B cell (primary cell): Measurements from ENCODE around the gene ZMYM4. TPM values are rescaled to one million over a fixed set of nuclear protein-coding genes. Genes with fewer than 3 reads are reported as not detected.

Experiments
- ATAC-seq: fragments of 200-7000 bp; cut with Tn5 transposase; one replicate; pipeline ENCODE4 v1.10.0; 2021; ENCODE audit warnings: low read depth, mild to moderate bottlenecking, moderate number of reproducible peaks, moderate library complexity
- CTCF ChIA-PET: fragments of 350-600 bp; sonication (Branson Sonifier 250); formaldehyde crosslinking; loops from one replicate; lab custom pipeline; 2021; ENCODE audit warnings: antibody characterized with exemption, inconsistent platforms; lab: Charles Lee
- POLR2A ChIA-PET: fragments of 350-600 bp; sonication (Branson Sonifier 250); formaldehyde crosslinking; loops from one replicate; lab custom pipeline; 2021; ENCODE audit warnings: antibody characterized with exemption; lab: Charles Lee
- DNase-seq: peaks from one replicate; pipeline ENCODE4 v3.0.0; 2013
- H2AFZ ChIP-seq: 2 replicates; pipeline ENCODE4 v1.6.1; 2012; ENCODE audit warnings: mild to moderate bottlenecking, low read depth, low read length; ENCODE audit not compliant: insufficient read depth, poor library complexity, severe bottlenecking
- H3K27ac ChIP-seq, 2 donors: 1 replicate in 1 of 2; 2 replicates in 1 of 2; pipeline ENCODE4 v1.5.1; 2012 to 2013; ENCODE audit warnings: low read length in 2 of 2, mild to moderate bottlenecking in 2 of 2, moderate library complexity in 1 of 2
- H3K27me3 ChIP-seq, 4 experiments: fragments of 200-600 bp in 1 of 4; sonication (generic) in 1 of 4; replicated peaks in 1 of 4; 1 replicate in 2 of 4; 2 replicates in 2 of 4; pipeline versions ENCODE4 v1.6.1 to v1.7.0; 2013 to 2016; ENCODE audit warnings: low read length in 3 of 4, mild to moderate bottlenecking in 2 of 4, mixed read lengths in 1 of 4, moderate library complexity in 1 of 4; ENCODE audit not compliant: insufficient read depth in 4 of 4, control insufficient read depth in 3 of 4; ENCODE audit errors: control extremely low read depth in 1 of 4
- H3K36me3 ChIP-seq, 2 experiments: replicated peaks in 1 of 2; 1 replicate in 1 of 2; 2 replicates in 1 of 2; pipeline versions ENCODE4 v1.6.1 to v1.7.1; 2013; ENCODE audit warnings: low read length in 1 of 2; ENCODE audit not compliant: insufficient read depth in 2 of 2, control insufficient read depth in 1 of 2; ENCODE audit errors: control extremely low read depth in 1 of 2, extremely low read depth in 1 of 2
- H3K4me1 ChIP-seq, 2 donors: fragments of 200-600 bp in 1 of 2; sonication (generic) in 1 of 2; 1 replicate in 1 of 2; 2 replicates in 1 of 2; pipeline versions ENCODE4 v1.5.1 to v1.6.1; 2013 to 2017; ENCODE audit warnings: low read length in 2 of 2; ENCODE audit not compliant: control insufficient read depth in 2 of 2, insufficient read depth in 2 of 2
- H3K4me2 ChIP-seq: replicated peaks from 2 replicates; pipeline ENCODE3; 2012; ENCODE audit warnings: mild to moderate bottlenecking, low read depth, low read length; ENCODE audit not compliant: poor library complexity, severe bottlenecking
- H3K4me3 ChIP-seq, 5 experiments: fragments of 200-600 bp in 1 of 5; sonication (generic) in 1 of 5; 1 replicate in 3 of 5; 2 replicates in 2 of 5; pipeline versions ENCODE4 v1.5.1 to v1.7.0; 2011 to 2016; ENCODE audit warnings: low read length in 4 of 5, mild to moderate bottlenecking in 4 of 5, low read depth in 2 of 5, control low read depth in 1 of 5, moderate library complexity in 1 of 5; ENCODE audit not compliant: insufficient read depth in 1 of 5; ENCODE audit errors: control extremely low read depth in 1 of 5, extremely low read depth in 1 of 5
- H3K79me2 ChIP-seq: fragments of 200-600 bp; sonication (generic); one replicate; pipeline ENCODE4 v1.6.0; 2016; ENCODE audit warnings: low read length; ENCODE audit not compliant: control insufficient read depth, insufficient read depth
- H3K9ac ChIP-seq: fragments of 200-600 bp; sonication (generic); 2 replicates; pipeline ENCODE4 v1.6.1; 2017; ENCODE audit warnings: mild to moderate bottlenecking, low read length, moderate library complexity
- H3K9me3 ChIP-seq, 3 donors: one replicate each; pipeline versions ENCODE4 v1.6.1 to v1.7.1; 2013; ENCODE audit warnings: low read length in 2 of 3; ENCODE audit not compliant: control insufficient read depth in 2 of 3, insufficient read depth in 1 of 3; ENCODE audit errors: control extremely low read depth in 1 of 3
- H4K20me1 ChIP-seq: 2 replicates; pipeline ENCODE4 v1.6.0; 2012; ENCODE audit warnings: mild to moderate bottlenecking, low read length; ENCODE audit not compliant: insufficient read depth, control insufficient read depth, poor library complexity, severe bottlenecking
- H3K27ac Mint-ChIP-seq: one replicate; pipeline ENCODE4 v1.8.0; 2021; ENCODE audit warnings: mixed read lengths
- H3K27me3 Mint-ChIP-seq: one replicate; pipeline ENCODE4 v1.8.0; 2021; ENCODE audit warnings: mixed read lengths
- H3K4me1 Mint-ChIP-seq: one replicate; pipeline ENCODE4 v1.8.0; 2021; ENCODE audit warnings: mixed read lengths
- H3K4me3 Mint-ChIP-seq: one replicate; pipeline ENCODE4 v1.8.0; 2021; ENCODE audit warnings: mixed read lengths
- H3K9me3 Mint-ChIP-seq: one replicate; pipeline ENCODE4 v1.8.0; 2022; ENCODE audit warnings: mixed read lengths; ENCODE audit not compliant: insufficient read depth
- EZH2 ChIP-seq: IDR thresholded peaks from 2 replicates; pipeline ENCODE4 v1.6.1; 2012; ENCODE audit warnings: borderline replicate concordance, low read depth, mild to moderate bottlenecking, moderate library complexity, low read length; ENCODE audit not compliant: insufficient read depth, poor library complexity, severe bottlenecking
- WGBS: methylation state at CpG from one replicate; pipeline ENCODE4 v1.1.5; 2013; ENCODE audit warnings: missing lambda C conversion rate; ENCODE audit not compliant: insufficient coverage; 5-methylcytosine and 5-hydroxymethylcytosine counted together
- intact Hi-C: fragments of 100-400 bp; cut with micrococcal nuclease; formaldehyde crosslinking; loops from one replicate; pipeline ENCODE4 v1.10.0; 2022
- polyA plus RNA-seq: library from polyadenylated mRNA; depleted of rRNA; stranded (reverse); fragments of >200 nt; gene quantifications from 2 replicates; pipeline ENCODE4 v1.2.3, GENCODE V29; 2012
- total RNA-seq, 2 donors: library from RNA; stranded (reverse); fragments of 120-200 nt in 1 of 2; gene quantifications; 1 replicate in 1 of 2; 2 replicates in 1 of 2; pipeline versions ENCODE4 v1.2.3 to v1.2.4, GENCODE V29; 2013 to 2022
- TF ChIP-seq, protein P1 (sequence below): fragments of 200-600 bp; IDR thresholded peaks from one replicate; pipeline ENCODE4 v1.8.0; 2022; ENCODE audit warnings: antibody characterized with exemption, mild to moderate bottlenecking

The ZMYM4 gene
- total and polyA plus RNA-seq, 2 donors (not counting 1 experiment from before 2014, with no cell fraction given), result 7.2 to 45.2 TPM

- Histone ChIP-seq H3K4me1 (peaks cover 0 to 5% of the 10 kb centered on the region in 2 donors), H3K27ac (no peak overlapping the region), H3K9me3 (no peaks in the 10 kb centered on the region), H3K27me3 (no peaks in the 10 kb centered on the region), H4K20me1 (no peaks in the 10 kb centered on the region), H2AFZ (no peak overlapping the region), H3K4me3 (no peak overlapping the region), H3K4me2 (no peak overlapping the region), H3K36me3 (peaks cover 0 to 2% of the 10 kb centered on the region in 2 experiments), H3K79me2 (peaks cover 25% of the 10 kb centered on the region), H3K9ac (no peak overlapping the region)
- Mint-ChIP-seq H3K27ac (no peak overlapping the region), H3K9me3 (no peaks in the 10 kb centered on the region), H3K27me3 (no peaks in the 10 kb centered on the region), H3K4me3 (no peak overlapping the region), H3K4me1 (peaks cover 8% of the 10 kb centered on the region)
- intact Hi-C loops, result no loop called here
- CTCF ChIA-PET, result no interaction called here
- ATAC-seq, result no peak
- POLR2A ChIA-PET, result no interaction called here
- no CpG with 5 or more reads among the region's 1 CpG for WGBS
- no peak for TF ChIP-seq EZH2
- TF ChIP-seq, protein P1, sequence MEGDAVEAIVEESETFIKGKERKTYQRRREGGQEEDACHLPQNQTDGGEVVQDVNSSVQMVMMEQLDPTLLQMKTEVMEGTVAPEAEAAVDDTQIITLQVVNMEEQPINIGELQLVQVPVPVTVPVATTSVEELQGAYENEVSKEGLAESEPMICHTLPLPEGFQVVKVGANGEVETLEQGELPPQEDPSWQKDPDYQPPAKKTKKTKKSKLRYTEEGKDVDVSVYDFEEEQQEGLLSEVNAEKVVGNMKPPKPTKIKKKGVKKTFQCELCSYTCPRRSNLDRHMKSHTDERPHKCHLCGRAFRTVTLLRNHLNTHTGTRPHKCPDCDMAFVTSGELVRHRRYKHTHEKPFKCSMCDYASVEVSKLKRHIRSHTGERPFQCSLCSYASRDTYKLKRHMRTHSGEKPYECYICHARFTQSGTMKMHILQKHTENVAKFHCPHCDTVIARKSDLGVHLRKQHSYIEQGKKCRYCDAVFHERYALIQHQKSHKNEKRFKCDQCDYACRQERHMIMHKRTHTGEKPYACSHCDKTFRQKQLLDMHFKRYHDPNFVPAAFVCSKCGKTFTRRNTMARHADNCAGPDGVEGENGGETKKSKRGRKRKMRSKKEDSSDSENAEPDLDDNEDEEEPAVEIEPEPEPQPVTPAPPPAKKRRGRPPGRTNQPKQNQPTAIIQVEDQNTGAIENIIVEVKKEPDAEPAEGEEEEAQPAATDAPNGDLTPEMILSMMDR, result no peak
- DNase-seq, result no peak
Measured at GRCh38 chr1:35334485-35334884, 66.0 kb downstream of the ZMYM4 start.

DNA sequence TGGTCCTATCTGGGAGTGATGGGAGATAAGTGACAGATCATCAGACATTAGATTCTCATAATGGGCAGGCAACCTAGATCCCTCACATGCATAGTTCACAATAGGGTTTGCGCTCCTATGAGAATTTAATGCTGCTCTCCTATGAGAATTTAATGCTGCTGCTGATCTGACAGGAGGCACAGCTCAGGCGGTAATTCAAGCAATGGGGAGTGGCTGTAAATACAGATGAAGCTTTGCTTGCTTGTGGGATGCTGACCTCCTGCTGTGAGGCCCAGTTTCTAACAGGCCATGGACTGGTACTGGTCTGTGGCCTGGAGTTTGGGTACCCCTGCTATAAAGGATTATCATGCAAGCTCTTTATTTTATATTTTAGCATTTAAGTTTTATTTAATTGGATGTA, 72.0 kb downstream of the ZMYM4 start:
- no peak overlapping the region for H3K4me3 Mint-ChIP-seq
- 100% methylated on average over 2 of the region's 2 CpGs for WGBS
- DNase-seq (no peak), ATAC-seq (no peak)
- intact Hi-C loops, result no loop called here
- H3K9ac ChIP-seq, result no peak overlapping the region
- ChIA-PET CTCF (no interaction called here), POLR2A (no interaction called here)
- peaks cover 14% of the 10 kb centered on the region for H4K20me1 ChIP-seq
- H3K4me1 ChIP-seq, result peaks cover 0 to 5% of the 10 kb centered on the region in 2 donors
- H3K9me3 ChIP-seq, result no peaks in the 10 kb centered on the region
- H3K4me3 ChIP-seq, result no peak overlapping the region
- H3K79me2 ChIP-seq, result peaks cover 53% of the 10 kb centered on the region
- no peaks in the 10 kb centered on the region for H3K27me3 Mint-ChIP-seq
- H2AFZ ChIP-seq, result no peak overlapping the region
- no peaks in the 10 kb centered on the region for H3K27me3 ChIP-seq
- peaks cover 15% of the 10 kb centered on the region for H3K4me1 Mint-ChIP-seq
- H3K27ac ChIP-seq, result no peak overlapping the region
- TF ChIP-seq, protein P1, result no peak
- no peak for TF ChIP-seq EZH2
- H3K27ac Mint-ChIP-seq, result no peak overlapping the region
- H3K4me2 ChIP-seq, result no peak overlapping the region
- peaks cover 0 to 2% of the 10 kb centered on the region in 2 experiments for H3K36me3 ChIP-seq
- no peaks in the 10 kb centered on the region for H3K9me3 Mint-ChIP-seq
